GM18517 (cell line): ENCODE data around the gene CDC123.
"Not testable (repeated sequence)": the region's sequence is repeated elsewhere in the genome, so short reads cannot be mapped to it uniquely, and the experiment has no call there.

Experiments
- ATAC-seq: cut with Tn5 transposase; IDR thresholded peaks from one replicate; pipeline ENCODE4 v1.9.1; 2021; ENCODE audit warnings: mild to moderate bottlenecking, moderate library complexity; ENCODE audit not compliant: unreplicated experiment

The CDC123 gene

DNA sequence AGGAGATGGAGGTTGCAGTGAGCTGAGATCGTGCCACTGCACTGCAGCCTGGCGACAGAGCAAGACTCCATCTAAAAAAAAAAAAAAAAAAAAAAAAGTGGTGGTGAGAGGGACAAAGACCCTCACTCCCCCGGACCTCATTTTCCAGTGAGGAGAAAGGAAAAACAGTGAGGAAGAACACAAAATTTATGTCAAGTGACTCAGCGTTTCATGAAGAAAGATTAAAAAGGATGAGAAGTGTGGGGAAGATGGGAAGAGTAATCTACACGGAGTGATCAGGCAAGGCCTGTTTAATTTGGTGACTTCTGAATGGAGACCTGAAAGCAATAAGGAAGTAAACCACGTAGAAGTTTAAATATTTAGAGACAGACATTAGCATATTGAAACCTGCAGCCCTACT is 7.3 kb upstream of the CDC123 start:
- no peak for ATAC-seq

DNA sequence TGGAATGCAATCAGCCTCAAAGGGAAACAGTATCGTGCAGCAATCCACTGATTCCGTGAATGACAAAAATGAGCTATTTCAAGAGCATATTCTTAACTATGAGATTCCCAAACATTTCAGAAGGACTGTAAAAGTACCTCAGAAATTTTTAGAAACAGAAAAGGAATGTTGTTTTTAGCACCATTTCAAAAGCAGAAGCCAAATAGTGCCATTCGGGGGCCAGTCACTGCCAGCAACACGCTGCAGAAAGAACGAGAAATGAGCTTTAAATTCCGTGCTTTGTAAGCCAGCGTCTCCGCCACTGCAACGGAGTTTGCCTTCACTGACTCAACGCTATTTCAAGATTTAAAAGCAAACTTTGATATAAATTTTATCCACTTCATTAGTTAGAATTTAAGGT is 6.6 kb upstream of the CDC123 start:
- ATAC-seq = no peak

DNA sequence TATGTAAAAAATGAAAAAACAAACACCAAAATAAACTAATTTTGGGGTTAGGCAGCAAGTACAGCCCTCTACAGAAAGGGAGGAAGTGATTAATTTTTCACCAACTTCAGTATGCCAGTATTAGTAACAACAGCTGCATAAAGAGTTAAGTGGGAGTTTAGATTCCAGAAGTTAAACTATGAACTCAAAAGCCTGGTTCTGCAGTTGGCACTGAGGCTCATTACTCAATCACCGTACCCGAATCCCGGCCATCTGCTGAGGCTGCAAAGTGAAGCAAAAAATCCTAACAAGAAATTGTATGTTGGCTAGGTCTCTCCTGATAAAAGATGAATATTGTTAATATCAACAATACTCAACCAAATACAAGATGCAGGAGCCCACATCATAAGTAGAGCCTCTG is 4.3 kb upstream of the CDC123 start:
- no peak for ATAC-seq

DNA sequence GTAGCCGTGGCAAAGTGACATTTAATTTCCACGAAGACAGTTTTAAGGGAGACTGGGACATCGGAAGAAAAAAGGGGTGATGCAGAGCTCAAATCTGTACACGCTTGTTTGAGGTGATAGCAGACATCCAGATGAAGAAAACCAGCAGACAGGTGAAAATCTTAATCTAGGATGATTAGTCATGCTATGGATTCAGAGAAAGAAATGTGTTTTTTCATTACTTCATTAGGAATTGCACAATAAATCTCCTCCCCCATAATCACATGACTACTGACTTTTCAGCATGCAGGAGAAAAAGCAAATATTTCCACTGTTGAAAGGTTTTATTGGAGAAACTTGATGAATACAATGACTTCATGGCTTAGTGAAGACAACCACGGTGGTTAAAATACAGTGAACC is 2.8 kb upstream of the CDC123 start:
- ATAC-seq = no peak

DNA sequence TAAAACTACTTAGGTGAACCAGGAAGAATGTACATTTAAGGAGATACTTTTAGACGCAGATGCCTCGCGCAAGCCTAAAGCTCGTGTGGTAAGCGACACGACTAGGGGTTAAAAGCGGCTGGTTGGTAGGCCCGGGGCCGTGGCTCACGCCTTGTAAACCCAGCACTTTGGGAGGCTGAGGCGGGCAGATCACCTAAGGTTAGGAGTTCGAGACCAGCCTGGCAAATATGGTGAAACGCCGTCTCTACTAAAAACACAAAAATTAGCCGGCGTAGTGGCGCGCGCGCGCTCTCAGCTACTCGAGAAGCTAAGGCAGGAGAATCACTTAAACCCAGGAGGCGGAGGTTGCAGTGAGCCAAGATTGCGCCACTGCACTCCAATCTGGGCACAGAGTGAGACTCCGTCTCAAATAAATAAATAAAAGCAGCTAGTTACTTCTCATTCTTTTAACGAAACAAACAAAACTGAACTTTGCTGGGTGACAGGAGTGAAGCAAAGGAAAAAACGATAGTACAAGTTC is 1.2 kb upstream of the CDC123 start:
- ATAC-seq = no peak

DNA sequence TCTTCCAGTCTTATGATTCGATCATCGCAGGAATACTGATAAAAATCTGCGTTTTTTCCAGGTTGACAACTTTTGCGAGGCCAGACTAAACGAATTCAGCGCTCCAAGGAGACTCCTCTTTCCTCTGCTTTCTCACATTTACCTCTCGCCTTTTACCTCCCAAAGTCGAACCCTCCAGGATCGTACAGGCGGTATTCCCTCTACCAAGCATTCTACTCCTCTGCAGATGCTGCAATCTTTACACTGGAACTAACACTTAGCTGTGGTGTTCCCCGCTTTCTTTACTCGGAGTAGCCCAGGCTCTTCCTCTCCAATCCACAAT is 746 bp upstream of the CDC123 start:
- ATAC-seq = peak; percentile 6

DNA sequence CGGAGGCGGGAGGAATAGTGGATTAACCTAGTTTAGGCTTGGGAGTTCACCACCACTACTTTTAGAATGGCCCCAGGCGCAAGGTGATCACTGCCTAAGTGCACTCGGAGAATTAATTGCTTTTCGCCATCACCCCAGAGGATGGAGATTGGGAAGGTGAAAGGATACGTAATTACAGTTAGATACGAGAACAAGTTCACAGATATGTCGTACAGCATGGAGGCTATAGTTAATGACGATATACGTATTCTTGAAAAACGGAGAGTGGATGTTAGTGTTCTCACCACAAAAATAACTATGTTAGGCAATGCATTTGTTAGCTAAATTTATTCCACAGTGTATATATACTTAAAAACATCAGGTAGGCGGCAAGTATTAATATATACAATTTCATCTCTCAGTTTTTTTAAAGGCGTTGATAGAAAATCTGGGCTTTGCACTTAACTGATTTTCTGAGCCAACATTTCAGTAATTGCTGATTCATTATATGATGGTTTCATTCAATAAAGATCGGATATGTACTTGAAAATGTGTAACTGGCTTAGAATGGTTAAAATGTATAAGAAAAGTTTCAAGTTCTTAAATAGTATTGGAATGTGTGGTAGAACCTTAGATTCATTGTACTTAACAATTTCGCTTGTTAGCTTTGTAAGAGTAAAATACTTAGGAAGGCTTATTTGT is 683 bp downstream of the CDC123 start:
- peak; percentile 16 for ATAC-seq

DNA sequence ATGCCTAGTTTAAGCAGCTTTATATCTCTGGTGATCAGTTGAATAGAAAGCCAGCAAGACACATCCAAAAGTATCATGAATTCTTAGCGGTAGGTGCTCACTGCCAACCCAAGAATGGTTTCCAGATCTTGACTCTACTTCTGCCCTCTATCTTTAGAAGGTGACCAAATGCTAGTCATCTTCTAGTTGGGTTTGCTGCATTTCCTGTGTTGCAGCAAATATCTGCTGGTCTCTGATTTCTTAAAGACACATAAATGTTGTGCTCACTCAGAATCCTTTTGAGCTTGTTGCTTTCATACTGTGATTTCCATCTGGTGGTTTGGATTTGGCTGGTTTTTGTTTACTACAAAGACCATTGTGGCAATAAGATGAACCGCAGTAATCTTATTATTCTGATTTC is 2.2 kb downstream of the CDC123 start:
- ATAC-seq = no peak

DNA sequence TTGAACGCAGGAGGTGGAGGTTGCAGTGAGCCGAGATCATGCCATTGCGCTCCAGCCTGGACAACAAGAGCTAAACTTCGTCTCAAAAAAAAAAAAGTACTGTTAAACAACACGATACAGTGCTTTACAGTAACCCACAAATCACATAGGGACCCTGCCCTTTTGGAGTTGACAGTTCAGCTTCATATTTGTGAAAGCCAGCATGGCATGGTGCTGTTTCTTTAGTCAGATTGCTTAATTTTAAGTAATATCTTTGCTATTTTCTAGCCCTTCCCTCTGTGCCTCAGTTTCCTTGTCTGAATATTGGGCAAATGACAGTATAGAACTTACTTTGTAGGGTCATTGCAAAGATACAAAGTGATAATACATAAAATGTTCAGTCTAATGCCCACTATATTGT is 4.9 kb downstream of the CDC123 start:
- no peak for ATAC-seq

DNA sequence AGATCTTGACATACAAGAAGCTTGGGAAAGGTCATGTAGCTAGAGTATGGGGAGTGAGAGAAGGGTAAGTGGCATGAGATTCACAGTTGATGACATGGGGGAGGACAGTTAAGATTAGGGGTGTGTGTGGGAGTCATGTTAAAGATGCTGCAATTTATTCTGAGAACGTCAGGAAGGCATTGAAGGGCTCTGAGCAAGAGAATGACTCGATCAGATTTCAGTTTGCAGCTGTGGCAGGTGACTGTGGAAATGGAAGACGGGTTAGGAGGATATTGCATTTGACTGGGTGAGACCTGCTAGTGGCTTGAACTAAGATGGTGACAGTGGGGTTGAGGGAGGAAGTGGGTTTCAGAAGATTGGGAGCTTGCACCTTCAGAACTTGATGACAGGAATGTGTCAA is 5.6 kb downstream of the CDC123 start:
- ATAC-seq = no peak

DNA sequence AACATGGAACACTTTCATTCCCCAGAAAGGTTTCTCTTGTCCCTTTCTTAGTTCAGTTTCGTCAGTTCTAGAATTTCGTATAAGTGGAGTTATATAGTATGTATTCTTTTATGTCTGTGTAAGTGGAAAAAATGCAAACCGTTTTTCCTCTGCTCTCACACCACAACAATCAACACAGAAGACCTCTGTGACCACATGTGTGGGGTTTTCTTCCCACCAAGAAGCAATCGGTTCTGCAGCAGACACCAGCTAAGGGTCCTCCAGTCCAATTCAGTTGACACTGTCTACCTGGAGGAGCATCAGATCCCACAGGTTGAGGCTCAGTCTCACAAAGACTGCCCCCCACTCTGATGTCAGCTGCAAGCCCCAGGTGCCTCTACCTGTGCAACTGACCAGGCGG is 6.2 kb downstream of the CDC123 start:
- ATAC-seq = no peak

DNA sequence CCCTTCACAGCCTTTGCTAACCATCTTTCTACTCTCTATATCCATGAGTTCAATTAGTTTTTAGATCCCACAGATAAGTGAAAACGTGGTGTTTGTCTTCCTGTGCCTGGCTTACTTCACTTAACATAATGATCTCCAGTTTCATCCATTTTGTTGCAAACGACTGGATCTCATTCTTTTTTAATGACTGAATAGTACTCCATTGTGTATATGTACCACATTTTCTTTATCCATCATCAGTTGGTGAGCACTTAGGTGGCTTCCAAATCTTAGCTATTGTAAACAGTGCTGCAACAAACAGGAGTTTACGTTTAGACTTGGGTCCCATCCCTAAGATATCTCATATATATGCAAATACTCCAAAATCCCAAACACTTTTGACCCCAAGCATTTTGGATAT is 9.1 kb downstream of the CDC123 start:
- ATAC-seq = no peak

DNA sequence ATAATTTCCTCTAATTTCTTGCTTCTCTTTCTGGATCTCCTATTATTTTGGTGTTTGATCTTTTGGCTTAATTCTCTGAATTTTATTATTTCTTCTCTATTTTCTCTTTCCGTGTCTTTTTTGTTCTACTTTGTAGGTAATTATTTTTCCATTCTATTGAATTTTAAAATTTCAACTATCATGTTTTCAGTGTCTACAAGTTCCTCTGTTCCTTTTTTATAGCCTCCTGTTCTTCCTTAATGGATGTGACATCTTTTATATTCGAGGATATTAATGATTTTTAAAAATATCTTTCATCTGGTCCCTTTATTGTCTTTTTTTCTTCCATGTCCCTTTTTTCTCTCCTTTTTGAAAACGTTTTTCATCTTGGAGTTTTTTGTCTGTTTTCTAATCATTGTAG is 11.1 kb downstream of the CDC123 start:
- no peak for ATAC-seq

DNA sequence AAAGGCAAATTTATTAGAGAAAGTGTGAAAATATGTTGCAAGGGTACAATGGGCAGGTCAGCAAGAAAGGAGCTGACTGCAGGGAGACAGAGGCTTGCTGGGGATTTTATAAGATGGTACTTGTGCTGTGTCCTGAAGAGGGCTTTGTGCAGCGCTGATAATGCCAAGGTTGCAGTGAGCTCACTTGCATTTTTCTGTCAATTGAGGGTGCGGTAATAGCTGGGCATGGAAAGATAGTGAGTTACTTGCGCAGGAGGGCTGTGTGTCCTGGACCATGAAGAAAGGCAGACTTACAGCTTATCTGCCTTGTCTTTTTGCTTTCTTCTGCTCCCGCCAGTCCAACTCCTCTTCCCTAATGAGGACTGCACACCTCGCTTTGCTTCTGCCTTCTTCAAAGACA is 12.5 kb downstream of the CDC123 start:
- no peak for ATAC-seq

DNA sequence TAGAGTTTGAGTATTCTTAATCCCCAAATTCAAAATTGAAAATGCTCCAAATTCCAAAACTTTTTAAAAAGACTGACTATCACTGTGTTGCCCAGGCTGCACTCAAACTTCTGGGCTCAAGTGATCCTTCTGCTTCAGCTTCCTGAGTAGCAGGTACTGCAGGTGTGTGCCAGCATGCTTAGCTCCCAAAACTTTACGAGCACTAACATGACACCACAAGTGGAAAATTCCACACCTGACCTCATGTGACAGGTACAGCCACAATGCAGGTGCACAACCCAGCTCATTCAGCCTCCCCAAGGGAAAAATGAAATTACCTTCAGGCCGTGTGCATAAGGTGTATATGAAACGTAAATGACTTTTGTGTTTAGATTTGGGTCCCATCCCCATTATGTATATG is 16.5 kb downstream of the CDC123 start:
- ATAC-seq = no peak

DNA sequence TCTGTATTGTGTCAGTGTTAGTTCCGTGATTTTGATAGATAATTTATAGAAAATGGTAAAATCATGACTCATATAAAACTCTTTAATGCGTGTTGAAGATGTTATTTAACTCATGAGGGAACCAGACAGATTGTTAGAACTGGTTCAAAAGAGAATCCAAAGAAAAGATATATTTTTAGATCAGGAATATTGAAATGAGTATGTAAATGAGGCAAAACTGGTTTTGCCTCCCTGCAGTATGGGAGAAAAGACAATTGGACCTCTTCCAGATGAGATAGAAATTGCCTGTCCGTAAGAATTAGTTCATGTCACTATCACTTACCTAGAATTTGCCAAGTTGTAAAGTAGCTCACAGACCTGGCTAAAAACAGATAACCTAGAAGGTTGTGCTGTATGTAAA is 17.6 kb downstream of the CDC123 start:
- ATAC-seq = no peak

DNA sequence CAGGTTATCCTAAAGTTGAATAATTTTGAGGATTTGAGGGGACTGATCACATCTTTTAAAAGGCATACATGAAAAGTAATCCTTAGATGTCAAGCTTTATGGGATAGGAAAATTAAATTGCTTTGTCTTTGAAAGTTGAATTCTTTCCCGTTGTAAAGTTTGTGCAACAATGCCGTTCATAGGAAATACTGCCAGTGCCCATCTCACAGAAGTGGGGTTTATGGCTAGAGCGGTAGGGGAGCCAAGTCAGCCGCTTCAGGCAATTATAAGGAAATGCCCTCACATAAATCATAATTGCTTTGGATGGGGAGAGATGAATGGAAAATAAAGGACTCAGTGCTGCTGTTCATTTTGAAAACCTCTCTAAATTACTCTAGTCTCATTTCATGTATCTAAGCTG is 18.1 kb downstream of the CDC123 start:
- ATAC-seq = no peak

DNA sequence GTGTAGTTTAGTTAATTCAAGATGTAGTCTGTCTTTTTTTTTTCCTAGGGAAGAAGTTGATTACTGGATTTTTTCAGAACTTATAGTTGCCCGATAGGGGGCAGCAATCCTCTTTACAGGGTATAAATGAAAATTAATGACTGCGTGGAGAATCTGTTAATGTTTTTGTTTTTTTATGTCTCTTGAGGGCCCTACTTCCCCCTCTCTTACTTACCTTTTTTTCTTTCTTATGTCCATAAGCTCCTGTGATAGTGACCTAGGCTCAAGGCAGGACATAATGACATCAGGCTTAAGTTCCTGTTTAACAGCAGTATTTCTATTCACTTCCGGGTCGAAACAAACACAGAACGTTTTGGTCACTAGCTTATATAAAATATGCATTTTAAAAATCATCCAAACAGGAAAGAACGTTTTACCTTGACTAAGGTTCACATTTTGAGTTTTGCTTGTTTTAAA is 18.8 kb downstream of the CDC123 start:
- no peak for ATAC-seq

DNA sequence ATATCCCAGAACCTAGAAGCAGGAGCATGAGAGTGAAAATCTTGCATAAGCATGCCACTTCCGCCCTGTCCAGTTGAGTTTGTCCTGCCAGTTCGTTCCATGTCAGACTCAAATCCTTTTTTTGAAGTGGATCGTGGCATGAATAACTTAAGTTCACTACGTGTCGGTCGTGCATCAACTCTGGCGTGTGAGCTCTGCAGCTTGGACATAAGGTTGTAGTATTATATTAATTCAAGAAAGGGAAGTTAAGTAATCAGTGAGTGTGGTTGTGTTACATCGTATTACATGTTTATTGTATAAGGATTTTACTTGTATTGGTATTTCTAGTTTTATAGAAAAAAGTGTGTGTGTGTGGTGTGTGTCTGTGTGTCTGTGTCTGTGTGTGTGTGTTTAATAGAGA is 23.0 kb downstream of the CDC123 start:
- ATAC-seq = no peak

DNA sequence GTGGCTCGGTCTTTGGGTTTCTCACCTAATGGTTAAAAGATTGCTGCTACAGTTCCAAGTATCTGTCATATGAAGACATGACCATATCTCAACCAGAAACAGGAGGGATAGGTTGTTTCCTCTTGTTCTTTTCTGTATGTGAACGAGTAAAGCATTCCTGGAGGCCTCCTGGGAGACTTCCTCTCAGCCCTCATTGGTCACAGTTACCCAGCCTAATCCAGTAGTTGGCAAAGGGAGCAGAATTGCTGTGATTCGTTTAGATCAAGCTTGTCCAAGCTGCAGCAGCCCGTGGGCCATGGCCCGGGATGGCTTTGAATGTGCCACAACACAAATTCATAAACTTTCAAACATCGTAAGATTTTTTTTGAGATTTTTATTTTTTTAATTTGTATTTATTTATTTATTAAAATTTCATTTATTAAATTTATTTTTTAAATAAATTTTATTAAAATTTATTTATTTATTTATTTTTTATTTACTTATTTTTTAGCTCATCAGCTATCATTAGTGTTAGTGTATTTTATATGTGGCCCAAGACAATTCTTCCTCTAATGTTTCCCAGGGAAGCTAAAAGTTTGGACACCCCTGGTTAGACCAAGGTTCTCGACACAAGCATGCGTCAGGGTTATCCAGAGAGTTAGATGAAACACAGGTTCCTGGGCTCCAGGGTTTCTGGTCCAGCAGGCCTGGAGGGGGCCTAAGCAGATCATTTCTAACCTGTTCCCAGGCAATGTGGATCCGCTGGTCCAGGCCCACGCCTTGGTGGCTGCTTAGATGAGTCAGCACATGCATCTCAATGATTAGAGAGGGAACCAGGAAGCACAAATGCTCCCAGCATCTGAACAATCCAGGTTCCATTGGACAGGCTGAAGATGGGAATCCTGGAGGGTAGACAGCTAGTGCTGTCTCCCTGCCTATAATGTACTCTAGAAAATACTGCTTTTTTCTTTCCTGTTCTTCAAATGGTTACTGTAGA is 25.6 kb downstream of the CDC123 start:
- no peak for ATAC-seq

DNA sequence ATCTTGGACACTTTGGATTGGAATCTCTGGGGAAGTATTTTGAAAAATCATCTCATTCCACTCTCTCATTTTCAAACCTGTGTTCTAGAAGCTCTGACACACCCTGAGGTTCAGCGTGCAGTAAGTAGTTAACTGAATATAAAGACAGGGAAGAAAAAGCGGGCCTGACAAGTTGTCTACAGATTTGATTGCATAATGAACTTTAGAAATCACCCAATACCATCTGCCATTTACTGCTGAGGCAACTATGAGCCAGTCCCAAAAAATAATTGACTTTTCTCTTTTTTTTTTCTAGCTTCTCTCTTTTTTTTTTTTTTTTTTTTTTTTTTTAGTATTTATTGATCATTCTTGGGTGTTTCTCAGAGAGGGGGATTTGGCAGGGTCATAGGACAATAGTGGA is 29.5 kb downstream of the CDC123 start:
- no peak for ATAC-seq

DNA sequence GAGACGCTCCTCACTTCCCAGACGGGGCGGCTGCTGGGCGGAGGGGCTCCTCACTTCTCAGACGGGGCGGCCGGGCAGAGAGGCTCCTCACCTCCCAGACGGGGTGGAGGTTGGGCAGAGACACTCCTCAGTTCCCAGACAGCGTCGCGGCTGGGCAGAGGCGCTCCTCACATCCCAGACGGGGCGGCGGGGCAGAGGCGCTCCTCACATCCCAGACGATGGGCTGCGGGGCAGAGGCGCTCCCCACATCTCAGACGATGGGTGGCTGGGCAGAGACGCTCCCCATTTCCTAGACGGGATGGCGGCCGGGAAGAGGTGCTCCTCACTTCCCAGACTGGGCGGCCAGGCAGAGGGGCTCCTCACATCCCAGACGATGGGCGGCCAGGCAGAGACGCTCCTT is 30.4 kb downstream of the CDC123 start:
- not testable (repeated sequence) for ATAC-seq
